Measurements from ENCODE around the gene SEC14L2.
"Not testable (repeated sequence)": the region's sequence is repeated elsewhere in the genome, so short reads cannot be mapped to it uniquely, and the experiment has no call there.

Gene SEC14L2

GRCh38 chr22:30460555-30460954 is 63.7 kb downstream of the SEC14L2 start:
- DNase-seq: not testable (repeated sequence)

- no peak for DNase-seq
Measured at GRCh38 chr22:30469165-30469564, 72.3 kb downstream of the SEC14L2 start.

DNA sequence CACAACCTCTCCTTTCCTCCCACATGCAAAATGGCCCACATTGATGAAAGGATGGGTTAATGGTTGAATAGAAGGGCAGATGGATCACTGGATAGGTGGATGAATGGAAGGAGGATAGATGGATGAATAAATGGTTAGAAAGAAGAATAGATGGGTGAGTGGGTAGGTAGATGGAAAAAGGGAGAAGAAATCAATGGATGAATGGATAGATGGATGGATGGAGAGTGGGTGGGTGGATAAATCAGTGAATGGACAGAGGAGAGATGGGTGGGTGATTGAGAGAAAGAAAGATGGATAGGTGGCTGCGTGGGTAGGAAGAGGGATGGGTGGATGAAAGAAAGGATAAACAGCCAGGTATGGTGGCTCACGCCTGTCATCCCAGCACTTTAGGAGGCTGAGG is 73.8 kb downstream of the SEC14L2 start:
- DNase-seq: no peak

DNA sequence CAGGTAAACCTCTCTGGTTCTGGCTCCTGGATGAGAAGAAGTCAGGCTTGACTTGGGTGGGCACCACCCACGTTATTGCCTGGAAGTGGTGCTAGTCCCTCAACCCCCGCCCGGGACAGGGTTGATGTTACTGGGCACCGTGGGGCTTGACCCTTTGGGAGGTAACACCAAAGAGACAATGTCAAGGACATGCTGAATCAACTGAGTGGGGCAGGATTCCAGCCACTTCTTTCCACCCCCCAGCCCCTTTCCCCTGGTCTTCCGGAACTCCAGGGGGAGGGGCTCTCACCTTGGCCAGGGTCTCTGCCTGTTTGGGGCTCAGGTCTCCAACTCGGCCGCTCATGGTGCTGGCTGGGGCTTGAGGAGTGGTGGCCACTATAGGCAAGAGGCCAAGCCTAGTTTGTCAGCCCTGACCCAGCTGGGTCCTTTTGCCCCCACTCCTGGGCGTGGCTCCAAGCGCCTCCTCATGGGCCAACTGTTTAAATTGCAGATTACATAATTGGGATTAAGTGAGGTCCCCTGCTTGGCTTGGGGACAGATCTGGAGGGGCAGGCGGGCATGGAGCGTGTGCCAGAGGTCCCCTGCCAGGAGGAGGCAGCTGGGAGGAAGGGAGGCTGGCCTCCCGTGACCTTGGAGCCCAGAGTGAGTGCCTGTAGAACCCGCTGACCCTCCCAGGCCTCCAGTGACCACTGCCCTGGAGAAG is 74.9 kb downstream of the SEC14L2 start, which contains the start of gene SEC14L3:
Gene SEC14L3, minus strand, starts transcription at position 402 of the 703 bp plus-strand sequence. Its CDS starts 59 bp downstream, at position 343.
- no peak for DNase-seq

- DNase-seq: no peak
Measured at GRCh38 chr22:30472994-30473720, 76.3 kb downstream of the SEC14L2 start.

- DNase-seq: no peak
Measured at GRCh38 chr22:30474121-30474520, 77.3 kb downstream of the SEC14L2 start.

Measured in DMS53 (cell line).